M059J (cell line): ENCODE results near the gene PSMA7. TPM values are rescaled to one million over a fixed set of nuclear protein-coding genes. Genes with fewer than 3 reads are reported as not detected.
"Not testable (repeated sequence)": the region's sequence is repeated elsewhere in the genome, so short reads cannot be mapped to it uniquely, and the experiment has no call there.

ENCODE experiments used
- DNase-seq: peaks from one replicate; pipeline ENCODE4 v3.0.0-alpha.2; 2012; ENCODE audit warnings: low read depth
- total RNA-seq: library from RNA; depleted of rRNA; stranded (reverse); fragments of >200 nt; shearing (Covaris generic); gene quantifications from 2 replicates; pipeline ENCODE4 v1.2.3, GENCODE V29; 2014

Gene PSMA7
- total RNA-seq, 1 experiment from 2014 or later = 881 TPM

DNA sequence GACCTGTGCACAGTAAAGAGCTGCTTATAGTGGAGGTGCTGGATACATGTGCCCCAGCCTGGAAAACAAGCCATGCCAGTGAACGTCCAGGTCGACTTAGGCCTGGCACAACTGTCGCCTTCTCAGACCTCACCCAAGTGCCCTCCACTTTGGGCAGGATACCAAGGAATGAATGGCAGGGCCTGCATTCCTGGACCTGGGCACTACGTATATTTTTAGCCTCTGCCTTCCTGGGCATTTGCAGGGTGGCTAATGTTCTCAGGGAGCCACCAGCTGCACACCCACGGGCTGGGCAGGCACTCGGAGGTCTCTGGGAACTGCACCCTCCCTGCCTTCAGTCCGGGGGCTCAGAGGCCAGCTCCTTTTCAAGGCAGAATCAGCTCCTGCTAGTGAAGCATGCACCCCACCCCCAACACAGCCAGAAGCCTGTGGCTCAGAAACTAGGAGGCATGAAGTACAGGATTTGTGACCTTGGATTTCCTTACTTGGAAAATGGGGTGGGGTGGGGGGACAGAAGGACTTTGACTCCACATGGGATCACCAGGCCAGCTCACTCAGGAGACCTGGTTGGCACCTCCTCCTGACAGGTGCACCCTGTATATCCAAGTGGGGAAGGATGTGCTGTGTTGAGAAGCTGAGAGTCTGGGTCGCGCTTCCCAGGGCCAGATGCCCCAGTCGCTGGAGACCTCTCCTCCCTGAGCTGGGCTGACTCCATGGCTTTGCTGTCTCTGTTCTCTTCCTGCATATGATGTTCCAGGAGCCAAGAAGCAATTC is 23.4 kb downstream of the PSMA7 start:
- no peak for DNase-seq

DNA sequence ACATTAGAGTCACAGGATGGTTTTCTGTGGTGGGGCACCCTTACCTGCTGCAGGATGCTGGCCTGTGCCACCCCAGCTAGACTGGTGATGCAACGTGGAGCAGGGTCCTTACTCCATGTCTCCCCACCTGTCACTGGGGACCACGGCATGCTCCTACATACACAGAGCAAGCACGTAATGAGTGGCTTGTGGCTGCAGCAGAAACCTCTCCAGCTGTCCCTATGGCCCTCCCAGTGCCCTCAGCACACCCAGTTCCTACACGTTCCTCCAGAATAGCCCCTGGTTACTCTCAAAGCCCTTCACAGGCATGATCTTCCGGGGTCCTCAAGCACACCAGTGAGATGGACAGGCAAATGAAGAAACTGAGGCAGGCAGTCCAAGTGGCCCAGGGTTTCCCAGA is 24.1 kb downstream of the PSMA7 start:
- no peak for DNase-seq

DNA sequence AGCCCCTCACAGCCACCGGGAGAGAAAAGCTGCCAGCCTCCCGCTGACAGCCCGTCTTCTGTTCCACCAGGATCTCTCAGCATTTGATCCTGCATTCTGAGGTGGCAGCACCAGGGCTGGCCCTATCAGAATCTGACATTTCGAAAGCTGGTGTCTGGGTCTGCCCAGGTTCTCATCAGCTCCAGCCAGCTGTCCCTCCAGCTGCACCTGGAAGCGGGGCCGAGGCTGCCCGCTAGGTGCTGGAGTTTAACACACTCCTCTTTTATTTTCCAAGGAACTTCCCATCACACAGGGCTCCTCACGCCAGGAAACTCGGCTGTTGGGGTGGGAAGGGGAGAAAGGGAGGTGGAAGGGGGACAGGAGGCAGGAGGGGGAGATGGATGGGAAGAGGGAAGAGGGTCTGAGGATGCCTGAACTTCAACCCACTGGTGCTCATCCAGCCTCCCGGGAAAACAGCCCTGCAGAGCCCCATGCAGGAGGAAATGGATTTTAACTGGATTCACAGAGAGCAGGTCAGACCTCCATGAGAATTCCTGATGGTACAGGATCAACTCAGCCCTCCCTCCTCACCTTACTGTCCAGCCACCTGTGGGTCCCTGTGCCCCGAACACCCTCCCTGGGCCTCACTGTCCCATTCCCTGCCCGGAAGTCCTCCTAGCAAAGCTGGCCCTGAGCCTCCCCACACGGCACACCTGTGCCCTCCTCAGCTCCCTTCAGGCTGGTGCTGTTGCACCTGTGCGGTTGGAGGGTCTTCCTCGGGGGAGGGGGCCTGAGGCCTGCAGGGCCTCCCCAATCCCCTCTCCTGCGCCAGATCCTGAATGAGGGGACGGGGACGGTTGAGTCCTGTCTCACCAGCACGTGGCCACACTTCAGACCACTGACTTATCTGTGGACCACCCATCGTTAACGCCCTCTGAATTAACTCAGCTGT is 24.8 kb downstream of the PSMA7 start:
- DNase-seq = no peak

DNA sequence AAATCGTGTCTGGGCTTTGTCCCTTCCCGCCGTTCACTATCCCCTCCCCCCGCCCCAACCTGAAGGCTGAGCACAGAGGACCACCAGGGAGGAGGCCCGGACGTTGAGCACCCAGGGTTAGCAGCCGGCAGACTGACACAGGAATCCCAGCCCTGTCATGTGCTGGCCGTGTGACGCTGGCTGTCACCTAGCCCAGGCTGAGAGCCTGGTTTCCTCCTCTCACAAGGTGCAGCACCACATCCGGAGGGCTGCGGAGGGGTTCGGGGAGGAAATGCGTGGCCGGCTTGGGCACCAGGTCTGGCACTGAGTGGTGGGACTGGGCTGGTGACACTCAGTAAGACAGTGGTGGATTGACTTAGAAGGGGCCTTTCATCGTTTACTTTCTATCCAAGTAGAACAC is 25.5 kb downstream of the PSMA7 start:
- DNase-seq = no peak

DNA sequence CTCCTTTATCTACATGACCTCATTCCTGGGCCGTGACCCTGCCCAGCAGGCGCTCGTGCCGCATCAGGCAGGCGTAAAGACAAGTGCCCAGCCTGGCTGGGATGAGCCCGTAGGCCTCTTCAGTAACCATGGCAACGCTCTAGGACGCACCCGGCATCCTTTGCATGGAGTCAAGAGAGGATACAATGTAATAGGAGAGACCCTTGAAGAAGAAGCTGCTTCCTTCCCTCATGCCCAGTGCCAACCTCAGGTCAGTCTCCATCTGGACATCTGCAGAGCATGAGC is 25.9 kb downstream of the PSMA7 start:
- no peak for DNase-seq

DNA sequence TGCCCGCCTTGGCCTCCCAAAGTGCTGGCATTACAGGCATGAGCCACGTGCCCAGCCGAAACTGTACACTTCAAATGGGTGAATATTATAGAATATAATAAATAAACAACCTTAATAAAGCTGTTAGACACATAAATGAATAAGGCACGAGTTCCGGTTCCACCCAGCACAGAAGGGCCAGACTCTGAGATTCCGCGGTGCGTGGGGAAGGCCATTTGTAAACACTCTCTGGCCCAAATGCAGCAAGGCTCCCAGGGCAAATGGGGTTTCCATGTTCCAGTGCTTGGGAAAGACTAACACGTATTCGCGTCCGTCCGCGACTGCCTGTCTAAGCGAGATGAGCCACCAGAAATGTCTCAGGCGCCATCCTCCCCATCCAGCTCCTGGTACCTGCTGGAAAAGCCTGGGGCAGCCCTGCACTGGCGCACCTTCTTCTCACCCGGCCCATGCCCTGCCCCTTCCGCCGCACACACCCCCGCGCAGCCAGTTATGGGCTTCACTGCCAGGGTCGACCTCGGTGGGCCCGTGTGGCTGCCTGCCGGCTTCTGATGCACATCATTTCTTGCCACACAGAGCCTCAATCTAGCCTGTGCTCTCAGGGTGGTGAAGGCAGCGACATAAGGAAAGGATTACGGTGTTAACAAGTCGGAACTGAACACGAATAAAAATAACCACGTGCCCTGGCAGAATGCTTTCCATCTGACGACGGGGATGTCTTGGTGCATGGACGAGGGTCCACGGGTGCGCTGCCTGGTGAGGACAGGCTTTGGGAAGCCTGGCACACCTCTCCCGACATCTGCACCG is 26.4 kb downstream of the PSMA7 start:
- no peak for DNase-seq

DNA sequence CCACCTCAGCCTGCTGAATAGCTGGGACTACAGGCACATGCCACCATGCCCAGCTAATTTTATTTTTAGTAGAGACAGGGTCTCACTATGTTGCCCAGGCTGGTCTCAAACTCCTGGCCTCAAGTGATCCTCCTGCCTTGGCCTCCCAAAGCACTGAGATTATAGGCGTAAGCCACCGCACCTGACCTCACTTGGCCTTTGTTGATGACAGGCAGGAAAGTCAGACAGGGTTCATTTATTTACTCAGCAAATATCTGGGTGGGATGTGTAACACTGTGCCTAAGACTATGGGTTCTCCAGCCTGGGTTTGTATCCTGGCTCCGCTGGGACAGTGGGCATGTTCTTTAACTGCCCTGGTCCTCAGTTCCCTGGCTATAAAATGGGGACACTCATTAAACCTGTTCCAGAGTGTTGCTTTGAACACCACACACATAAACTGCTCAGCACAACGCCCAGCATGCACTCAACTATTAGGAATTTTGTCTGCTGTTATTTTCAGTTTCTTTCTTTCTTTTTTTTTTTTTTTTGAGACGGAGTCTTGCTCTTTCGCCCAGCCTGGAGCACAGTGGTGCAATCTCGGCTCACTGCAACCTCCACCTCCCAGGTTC is 27.3 kb downstream of the PSMA7 start:
- not testable (repeated sequence) for DNase-seq

DNA sequence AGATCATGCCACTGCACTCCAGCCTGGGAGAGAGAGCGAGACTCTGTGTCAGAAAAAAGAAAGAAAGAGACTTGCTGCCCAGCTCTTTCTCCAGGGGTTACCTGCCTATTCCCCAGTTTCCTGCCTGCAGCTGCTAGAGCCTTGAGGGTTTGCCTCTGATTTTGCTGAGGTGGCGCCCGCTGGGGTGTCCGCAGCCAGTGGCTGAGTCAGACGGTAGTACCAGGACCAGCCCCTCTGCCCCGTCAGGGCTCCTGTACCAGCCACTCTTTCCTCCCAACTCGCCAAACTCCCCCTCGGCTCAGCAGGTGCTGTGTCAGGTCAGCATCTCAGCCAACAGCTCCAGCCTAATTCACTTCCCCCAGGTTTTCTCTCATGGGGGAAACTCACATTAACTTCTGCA is 28.3 kb downstream of the PSMA7 start:
- no peak for DNase-seq

DNA sequence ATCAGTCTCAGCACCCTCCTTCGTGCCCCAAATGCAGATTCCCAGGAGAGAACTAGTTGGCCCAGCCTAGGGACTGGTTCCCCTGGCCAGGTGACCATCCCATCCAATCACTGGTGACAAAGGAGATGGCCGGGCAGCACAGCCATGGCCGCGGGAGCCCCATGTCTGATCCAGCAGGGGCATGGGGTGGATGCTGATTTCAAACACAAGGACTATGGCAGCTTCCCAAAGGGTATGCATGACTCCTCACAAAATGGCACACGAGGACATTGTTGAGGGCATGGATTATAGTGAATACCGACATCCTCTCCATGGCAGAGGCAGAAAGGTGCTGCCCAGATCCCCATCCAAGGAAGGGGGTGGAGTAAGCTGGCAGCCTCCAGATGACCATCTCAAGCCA is 30.8 kb downstream of the PSMA7 start:
- no peak for DNase-seq

DNA sequence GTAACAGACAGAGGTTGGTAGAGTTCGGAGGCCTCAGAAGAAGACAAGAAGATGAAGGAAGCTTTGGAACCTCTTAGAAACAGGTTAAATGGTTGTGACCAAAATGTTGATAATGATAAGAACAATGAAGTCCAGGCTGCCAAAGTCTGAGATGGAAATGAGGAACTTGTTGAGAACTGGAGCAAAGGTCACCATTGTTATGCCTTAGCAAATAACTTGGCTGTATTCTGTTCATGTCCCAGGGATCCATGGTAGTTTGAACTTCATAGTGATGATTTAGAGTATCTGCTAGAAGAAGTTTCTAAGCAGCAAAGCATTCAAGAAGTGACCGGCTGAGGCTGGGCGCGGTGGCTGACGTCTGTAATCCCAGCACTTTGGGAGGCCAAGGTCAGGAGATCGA is 32.0 kb downstream of the PSMA7 start:
- DNase-seq = no peak

DNA sequence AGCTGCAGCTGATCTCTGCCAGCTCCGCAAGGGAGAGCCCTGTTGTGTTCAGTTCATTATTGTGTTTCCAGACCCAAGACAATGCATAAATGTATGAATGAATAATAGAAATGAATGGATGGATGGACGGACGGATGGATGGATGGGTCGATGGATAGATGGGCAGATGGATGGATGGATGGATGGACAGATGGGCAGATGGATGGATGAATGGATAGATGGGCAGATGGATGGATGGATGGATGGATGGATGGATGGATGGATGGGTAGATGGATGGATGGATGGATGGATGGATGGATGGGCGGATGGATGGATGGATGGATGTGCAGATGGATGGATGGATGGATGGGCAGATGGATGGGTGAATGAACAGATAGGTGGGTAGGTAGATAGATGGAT is 37.6 kb downstream of the PSMA7 start:
- DNase-seq = no peak

DNA sequence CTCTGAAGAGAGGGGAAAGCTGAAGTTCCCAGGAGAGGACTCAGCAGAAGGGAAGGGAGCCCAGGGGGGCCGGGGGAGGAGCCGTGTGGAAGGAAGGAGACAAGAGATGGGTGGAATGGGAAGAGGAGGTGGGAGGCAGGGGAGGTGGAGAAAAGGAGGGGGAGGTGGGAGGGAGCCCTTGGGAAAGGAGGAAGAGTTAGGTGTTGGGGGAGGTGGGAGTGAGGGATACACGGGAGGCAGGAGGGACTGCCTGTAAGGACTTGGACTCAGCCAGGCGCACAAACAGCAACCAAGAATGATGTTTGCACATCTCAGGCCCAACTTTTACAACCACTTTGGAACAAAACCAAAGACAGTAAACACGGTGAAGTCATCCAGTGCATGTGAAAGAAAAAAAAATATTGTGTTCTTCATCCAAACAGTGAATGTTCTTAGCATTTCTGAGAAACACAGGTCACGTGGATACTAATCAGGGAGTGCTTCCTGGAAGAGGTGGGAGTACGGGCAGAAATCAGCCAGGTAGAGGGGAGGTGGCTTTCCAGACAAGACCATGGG is 38.3 kb downstream of the PSMA7 start:
- peak; percentile 29 for DNase-seq

DNA sequence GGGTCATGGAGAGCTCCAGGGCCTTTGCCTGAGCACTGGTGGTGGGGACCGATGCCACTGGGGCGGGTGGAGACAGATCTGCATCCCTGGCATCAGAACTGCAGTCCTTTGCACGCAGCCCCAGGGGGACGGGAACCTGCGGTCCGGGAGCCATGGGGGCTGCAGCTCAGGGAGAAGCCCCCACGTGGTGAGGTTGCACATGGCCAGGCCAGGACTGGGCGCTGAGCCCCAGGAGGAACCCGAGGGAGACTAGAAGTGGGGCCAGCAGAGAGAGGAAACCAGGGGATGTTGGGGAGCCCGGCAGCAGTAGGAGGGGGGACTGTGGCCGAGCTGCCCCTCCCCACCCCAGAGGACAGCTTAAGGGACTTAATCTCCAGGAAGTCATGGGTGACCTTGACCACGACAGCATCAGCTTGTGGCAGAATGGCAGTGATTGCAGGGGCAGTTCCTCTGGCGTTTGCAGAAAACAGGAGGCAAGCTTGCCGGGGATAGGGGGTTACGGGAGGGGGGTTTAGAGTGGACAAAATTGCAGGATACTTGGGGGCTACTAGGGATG is 38.9 kb downstream of the PSMA7 start:
- DNase-seq = no peak

DNA sequence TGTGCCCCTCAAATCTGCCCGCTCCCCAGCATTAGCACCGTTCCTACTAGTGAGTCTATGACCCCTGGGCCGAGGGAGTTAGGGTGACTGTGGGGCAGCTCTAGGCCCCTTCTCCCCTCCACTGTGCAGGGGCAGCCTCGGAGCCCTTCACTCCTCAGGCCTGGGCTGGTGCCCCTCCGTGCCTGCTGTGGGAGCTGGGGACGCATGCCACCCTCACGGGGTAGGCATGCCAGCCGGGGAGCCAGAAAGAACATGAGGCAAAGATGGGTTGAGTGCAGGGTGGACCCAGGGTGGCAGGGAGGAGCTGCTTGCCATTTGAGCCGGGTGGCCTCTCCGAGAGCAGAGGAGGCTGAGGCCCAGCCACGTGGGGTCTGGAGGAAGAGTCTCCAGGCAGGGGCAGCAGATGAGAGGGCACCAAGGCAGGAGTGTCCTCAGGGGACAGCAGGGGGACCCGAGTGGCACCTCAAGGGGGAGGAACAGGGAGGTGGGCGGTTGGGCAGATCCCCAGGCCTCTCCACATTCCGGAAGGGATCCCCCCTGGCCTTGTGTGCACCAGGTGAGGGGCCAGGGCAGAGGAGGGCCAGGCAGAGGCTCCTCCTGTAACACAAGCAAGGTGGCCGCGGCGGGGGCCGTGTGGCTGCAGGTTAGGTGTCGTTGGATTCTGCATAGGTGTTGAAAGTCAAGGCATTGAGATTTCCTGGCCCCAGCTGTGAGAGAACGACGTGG is 39.5 kb downstream of the PSMA7 start:
- DNase-seq = no peak

DNA sequence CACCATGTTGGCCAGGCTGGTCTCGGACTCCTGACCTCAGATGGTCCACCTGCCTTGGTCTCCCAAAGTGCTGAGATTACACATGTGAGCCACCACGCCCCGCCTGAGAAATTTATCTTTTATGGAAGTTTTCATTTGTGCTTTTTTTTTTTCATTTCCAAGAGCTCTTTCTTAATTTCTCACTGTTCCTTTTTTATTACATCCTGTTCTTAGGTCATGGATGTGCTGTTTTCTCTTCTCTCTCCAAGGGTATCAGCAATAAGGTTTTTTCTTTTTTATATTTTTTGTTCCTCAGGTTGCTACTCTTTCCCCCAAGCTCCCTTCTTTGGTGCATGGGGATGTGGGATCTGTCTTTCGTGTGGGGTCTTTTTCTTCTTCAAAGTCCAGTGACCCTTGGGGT is 42.1 kb downstream of the PSMA7 start:
- DNase-seq = no peak

DNA sequence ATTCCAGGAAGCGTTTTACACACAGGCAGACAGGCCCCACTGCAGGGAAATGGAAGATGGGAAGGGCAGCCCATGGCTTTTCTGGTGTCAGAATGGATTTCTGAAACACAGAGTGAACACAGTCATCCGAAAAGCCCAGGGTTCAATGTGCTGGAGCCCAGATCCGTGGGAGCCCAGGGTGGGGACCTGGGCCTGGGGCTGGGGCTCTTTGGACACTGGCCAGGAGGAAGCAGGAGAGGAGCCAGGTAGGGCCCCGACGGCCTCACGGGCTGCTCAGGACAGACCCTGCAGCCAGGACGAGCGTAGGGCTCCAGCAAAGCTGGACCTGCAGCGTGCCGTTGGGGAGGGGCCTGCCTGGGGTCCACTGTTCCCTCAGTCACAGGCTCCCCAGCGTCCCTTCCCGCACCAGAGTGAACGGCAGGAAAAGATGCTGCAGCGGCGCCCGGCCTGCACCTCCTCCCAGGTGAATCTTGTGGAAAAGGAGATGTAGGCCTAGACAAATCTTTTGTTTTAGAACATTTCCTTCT is 45.2 kb downstream of the PSMA7 start:
- DNase-seq = no peak

DNA sequence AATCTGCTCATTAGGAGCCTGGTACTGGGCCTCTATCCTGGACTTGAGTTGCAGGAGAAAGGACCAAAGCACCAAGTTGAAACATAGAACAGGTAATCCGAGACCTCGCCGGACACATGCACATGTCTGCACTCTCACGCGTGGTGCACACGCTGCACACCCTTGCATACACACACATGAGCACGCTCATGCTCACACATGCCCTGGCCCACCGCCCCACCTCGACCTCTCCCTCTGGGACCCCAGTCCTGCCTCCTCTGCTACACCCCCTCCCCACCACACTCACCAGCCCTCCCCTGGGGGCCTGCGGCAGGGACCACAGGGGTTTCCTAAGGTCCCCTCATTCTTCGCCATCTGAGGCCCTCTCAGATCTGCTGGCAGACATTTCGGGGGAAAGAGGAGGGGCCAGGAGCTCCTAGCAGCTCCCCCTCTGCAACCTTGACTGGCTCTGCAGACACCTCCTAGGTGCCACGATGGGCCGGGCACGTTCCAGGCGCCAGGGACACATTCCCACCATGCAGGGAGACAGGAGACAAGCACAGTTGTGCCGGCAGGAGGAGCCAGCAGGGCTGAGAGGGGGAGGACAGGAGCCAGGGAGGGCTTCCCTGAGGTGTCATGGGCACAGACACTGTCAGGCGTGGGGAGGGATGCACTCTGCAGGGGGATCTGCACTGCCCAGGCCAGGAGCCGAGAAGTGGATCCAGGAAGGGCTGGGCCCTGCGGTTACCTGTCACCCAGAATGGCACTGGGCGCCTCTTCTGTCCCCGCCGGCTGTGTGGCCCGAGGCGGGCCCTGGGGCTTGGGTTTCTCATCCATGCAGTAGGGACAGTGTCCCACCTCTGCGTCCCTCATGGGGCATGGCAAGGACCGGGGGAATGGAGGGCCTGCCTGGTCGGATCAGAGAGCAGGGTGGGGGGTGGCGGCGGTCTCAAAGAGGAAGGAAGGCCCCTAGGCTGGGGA is 46.5 kb downstream of the PSMA7 start:
- DNase-seq = no peak

DNA sequence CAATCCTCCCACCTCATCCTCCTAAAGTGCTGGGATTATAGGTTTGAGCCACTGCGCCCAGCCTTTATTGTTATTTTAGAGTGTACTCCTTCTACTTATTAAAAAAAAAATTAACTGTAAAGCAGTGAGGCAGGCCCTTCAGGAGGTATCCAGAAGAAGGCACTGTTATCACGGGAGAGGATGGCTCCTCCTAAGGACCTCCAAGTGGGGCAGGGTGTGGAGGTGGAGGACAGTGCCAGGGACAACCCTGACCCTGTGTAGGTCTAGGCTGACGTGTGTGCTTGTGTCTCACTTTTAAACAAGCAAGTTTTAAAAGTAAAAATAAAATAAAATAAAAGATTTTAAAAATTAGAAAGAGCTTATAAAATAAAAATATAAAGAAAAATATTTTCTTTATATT is 53.8 kb downstream of the PSMA7 start:
- DNase-seq = no peak
